ENCODE results near the gene SIPA1L3.
"Not testable (repeated sequence)": the region's sequence is repeated elsewhere in the genome, so short reads cannot be mapped to it uniquely, and the experiment has no call there.

SIPA1L3 gene

DNA sequence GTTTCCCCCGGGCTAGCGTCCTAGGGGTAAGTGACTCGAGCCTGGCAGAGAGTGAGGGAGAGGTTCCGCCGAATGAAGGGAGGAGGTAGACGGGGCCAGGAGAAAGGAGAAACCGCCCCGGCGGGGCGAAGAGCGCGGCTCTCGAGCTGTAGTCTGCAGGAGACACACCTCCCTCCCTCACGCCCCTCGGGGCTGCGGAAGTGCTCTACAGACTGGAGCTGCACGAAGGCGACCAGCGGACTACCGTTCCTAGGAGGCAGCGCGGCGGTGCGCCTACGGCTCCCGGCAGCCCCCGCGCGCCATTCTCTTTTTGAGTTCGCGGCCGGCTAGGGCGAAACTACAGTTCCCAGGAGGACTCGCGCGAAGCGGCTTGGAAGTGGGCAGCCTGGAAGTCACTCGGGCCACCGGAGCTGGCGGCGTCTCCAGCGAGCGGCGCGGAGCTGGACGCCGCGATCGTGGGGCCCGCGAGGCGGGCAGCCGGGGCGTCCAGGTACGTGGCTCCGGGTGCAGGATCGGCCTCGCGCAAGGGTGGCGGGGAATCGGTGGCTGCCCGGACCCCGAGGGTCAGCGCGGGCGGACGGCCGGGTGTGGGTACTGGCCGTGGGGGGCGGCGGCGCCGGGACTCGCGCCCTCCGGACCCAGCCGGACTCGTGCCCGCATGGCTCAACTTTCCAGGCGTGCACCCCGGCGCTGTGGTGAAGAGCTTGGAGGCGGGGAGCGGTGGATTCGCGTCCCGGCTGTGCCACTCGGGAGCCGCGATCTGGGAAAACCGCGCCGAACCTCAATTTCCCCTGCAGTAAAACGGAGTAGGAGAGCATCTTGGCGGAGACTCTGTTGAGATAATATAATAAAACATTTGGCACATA, at the start of gene SIPA1L3:
Gene SIPA1L3 (plus strand): TSS at position 340 of the 866 bp plus-strand sequence. CDS start 174,358 bp downstream, outside the sequence.
- peaks cover 28% of the 10 kb centered on the region for H3K79me2 ChIP-seq (ENCODE audit: low read length)
- 0 out of 2 replicates have a peak, but pooled peaks cover 3% of the 10 kb centered on the region for H4K20me1 ChIP-seq (ENCODE audit: insufficient read depth, low read length)
- no peaks in the 10 kb centered on the region for H3K27me3 ChIP-seq (ENCODE audit: low read depth, low read length)
- peak within 1 kb of the TSS; percentile 80 for H3K4me3 ChIP-seq (ENCODE audit: low read length)
- H3K9me3 ChIP-seq (ENCODE audit: insufficient read depth, low read length) = no peaks in the 10 kb centered on the region
- TF ChIP-seq CTCF (IDR thresholded peaks at IDR 0.05; ENCODE audit: low read depth, low read length) (no peak), EZH2phosphoT487 (IDR thresholded peaks at IDR 0.05; ENCODE audit: low read depth) (no peak)
- H3K4me1 ChIP-seq (ENCODE audit: low read length) = peaks cover 18% of the 10 kb centered on the region
- H3K36me3 ChIP-seq (replicated peaks; ENCODE audit: low read depth, low read length) = no peaks in the 10 kb centered on the region
- H3K27ac ChIP-seq (ENCODE audit: low read length) = peak within 1 kb of the TSS; percentile 71
- peak within 1 kb of the TSS; percentile 78 for H3K9ac ChIP-seq (ENCODE audit: low read length)
- peak within 1 kb of the TSS; percentile 86 for H2AFZ ChIP-seq (ENCODE audit: low read depth, low read length)
- peak within 1 kb of the TSS; percentile 88 for H3K4me2 ChIP-seq (ENCODE audit: low read length)

- Histone ChIP-seq H3K4me2 (ENCODE audit: low read length) (no peak overlapping the region), H3K36me3 (replicated peaks; ENCODE audit: low read depth, low read length) (no peaks in the 10 kb centered on the region), H4K20me1 (ENCODE audit: insufficient read depth, low read length) (no peaks in the 10 kb centered on the region), H3K9ac (ENCODE audit: low read length) (no peak overlapping the region), H3K27ac (ENCODE audit: low read length) (no peak overlapping the region), H3K4me1 (ENCODE audit: low read length) (no peaks in the 10 kb centered on the region), H2AFZ (ENCODE audit: low read depth, low read length) (no peak overlapping the region), H3K9me3 (ENCODE audit: insufficient read depth, low read length) (no peaks in the 10 kb centered on the region), H3K79me2 (ENCODE audit: low read length) (no peaks in the 10 kb centered on the region), H3K27me3 (ENCODE audit: low read depth, low read length) (no peaks in the 10 kb centered on the region), H3K4me3 (ENCODE audit: low read length) (no peak overlapping the region)
- no peak for TF ChIP-seq EZH2phosphoT487 (IDR thresholded peaks at IDR 0.05; ENCODE audit: low read depth)
- TF ChIP-seq CTCF (IDR thresholded peaks at IDR 0.05; ENCODE audit: low read depth, low read length) = no peak
These were observed 42.5 kb upstream of the SIPA1L3 start for GRCh38 chr19:37864501-37864900.

GRCh38 chr19:37865930-37866329, 41.1 kb upstream of the SIPA1L3 start:
- H3K9ac ChIP-seq (ENCODE audit: low read length); H3K27ac ChIP-seq (ENCODE audit: low read length); H3K9me3 ChIP-seq (ENCODE audit: insufficient read depth, low read length); H3K36me3 ChIP-seq (replicated peaks; ENCODE audit: low read depth, low read length); H3K79me2 ChIP-seq (ENCODE audit: low read length); H4K20me1 ChIP-seq (ENCODE audit: insufficient read depth, low read length); H3K27me3 ChIP-seq (ENCODE audit: low read depth, low read length); H3K4me1 ChIP-seq (ENCODE audit: low read length); H3K4me2 ChIP-seq (ENCODE audit: low read length); H3K4me3 ChIP-seq (ENCODE audit: low read length); H2AFZ ChIP-seq (ENCODE audit: low read depth, low read length): not testable (repeated sequence)

DNA sequence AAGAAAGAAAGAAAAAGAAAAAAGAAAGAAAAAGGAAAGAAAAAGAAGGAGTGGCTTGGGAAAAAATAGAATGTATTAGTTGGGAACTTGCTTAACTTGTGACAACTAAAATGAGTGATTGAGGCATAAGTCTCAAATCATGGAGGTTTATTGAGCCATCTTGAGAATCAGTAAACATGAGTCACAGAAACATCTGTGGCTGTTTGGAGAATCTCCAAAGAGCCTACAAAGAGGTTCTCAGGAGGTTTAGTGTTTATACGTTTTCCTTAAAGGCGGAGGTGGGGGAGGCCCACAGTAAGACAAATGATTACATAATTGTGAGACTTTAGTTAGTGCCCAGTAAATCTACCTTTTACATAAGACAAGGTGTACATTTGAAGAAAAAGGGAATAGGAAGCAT, 39.2 kb upstream of the SIPA1L3 start:
- Histone ChIP-seq H3K9ac (ENCODE audit: low read length) (no peak overlapping the region), H3K4me3 (ENCODE audit: low read length) (no peak overlapping the region), H3K27ac (ENCODE audit: low read length) (no peak overlapping the region), H2AFZ (ENCODE audit: low read depth, low read length) (no peak overlapping the region), H3K79me2 (ENCODE audit: low read length) (no peaks in the 10 kb centered on the region), H3K36me3 (replicated peaks; ENCODE audit: low read depth, low read length) (no peaks in the 10 kb centered on the region), H4K20me1 (ENCODE audit: insufficient read depth, low read length) (no peaks in the 10 kb centered on the region), H3K27me3 (ENCODE audit: low read depth, low read length) (no peaks in the 10 kb centered on the region), H3K4me2 (ENCODE audit: low read length) (no peak overlapping the region), H3K4me1 (ENCODE audit: low read length) (no peaks in the 10 kb centered on the region), H3K9me3 (ENCODE audit: insufficient read depth, low read length) (peaks cover 6% of the 10 kb centered on the region; the same call in 1 of the 2 replicates)
- TF ChIP-seq EZH2phosphoT487 (IDR thresholded peaks at IDR 0.05; ENCODE audit: low read depth) (no peak), CTCF (IDR thresholded peaks at IDR 0.05; ENCODE audit: low read depth, low read length) (no peak)

All from OCI-LY3 (cell line).